ENCODE measurements around the gene GGA1. TPM values are rescaled to one million over a fixed set of nuclear protein-coding genes. Genes with fewer than 3 reads are reported as not detected.

The GGA1 gene
- polyA plus RNA-seq, 4 donors, result 42.8 to 73.2 (median 56.0) TPM

DNA sequence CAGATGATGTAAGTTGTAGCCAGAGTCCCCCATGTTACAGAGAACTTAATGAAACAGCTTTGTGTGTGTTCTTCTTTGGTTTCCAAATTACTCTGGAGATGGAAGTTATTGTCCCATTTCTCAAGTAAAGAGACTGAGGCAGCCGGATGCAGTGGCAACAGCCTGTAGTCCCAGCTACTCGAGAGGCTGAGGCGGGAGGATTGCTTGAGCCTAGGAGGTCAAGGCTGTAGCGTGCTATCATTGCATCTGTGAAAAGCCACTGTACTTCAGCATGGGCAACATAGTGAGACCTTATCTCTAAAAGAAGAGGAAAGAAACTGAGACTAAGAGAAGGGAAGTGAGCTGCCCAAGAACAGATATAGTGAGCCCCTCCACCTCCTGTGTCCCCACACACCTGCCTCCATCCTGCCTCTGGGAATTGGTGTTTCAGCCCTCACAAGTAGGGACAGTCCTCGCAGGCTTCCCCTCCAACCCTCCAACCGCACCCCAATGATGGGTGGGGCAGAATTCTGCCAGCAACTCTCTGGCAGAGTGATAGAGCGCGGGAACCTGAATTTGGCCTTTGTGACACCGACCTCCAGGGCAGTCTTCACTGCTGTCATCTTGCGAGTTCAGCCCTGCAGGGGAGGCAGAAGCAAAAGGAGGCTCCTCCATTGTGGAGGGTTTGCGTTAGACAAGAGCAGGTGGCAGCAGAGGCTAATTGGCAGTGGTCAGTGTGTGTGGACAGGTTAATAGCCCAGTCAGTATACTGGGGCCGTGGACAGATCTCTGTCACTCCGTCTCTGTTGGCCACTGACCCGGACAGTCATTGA is 51.5 kb downstream of the GGA1 start:
- WGBS, 3 donors, result 16 to 49% (median 31%) methylated on average over 14 of the region's 14 CpGs
- Histone ChIP-seq H3K4me3 (ENCODE audit: low read depth in 1 of 3, low read length in 3 of 3) (peak overlapping the region in 2 of 3 donors; percentile 78 to 97), H3K27me3 (ENCODE audit: control insufficient read depth in 3 of 3, insufficient read depth in 3 of 3, low read length in 3 of 3) (no peaks in the 10 kb centered on the region), H3K9me3 (ENCODE audit: control insufficient read depth in 2 of 2, insufficient read depth in 1 of 2, low read depth in 1 of 2, low read length in 1 of 2) (no peaks in the 10 kb centered on the region), H3K27ac (ENCODE audit: low read depth in 1 of 3, low read length in 2 of 3) (peak overlapping the region; percentile 78 to 100 (median 90)), H3K36me3 (ENCODE audit: control insufficient read depth in 3 of 3, insufficient read depth in 2 of 3, low read depth in 1 of 3, low read length in 3 of 3) (peaks cover 0 to 58% (median 2%) of the 10 kb centered on the region in 3 donors), H3K4me1 (ENCODE audit: control insufficient read depth in 3 of 3, insufficient read depth in 2 of 3, low read depth in 1 of 3, low read length in 2 of 3) (peaks cover 7 to 32% (median 8%) of the 10 kb centered on the region in 3 donors)
- FAIRE-seq (no peak), DNase-seq (peak in 1 of 2 donors; percentile 63)

DNA sequence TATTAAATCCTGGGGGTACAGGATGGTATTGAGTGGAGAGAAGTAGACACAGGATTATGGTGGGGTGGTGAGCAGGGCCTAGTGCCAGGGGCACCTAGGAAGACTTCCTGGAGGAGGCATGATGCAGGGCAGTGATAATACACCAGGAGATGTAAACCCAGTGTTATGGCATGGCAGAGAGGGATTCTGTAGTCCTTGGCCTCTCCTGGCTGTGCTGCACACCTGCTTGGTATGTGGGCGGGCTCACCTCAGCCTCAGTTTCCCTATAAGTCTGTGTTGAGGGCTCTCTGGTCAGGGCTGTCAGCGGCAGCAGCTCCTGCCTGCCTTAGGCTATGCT is 52.0 kb downstream of the GGA1 start:
- Histone ChIP-seq H3K27ac (ENCODE audit: low read depth in 1 of 3, low read length in 2 of 3) (peak overlapping the region; percentile 77 to 100 (median 79)), H3K4me1 (ENCODE audit: control insufficient read depth in 3 of 3, insufficient read depth in 2 of 3, low read depth in 1 of 3, low read length in 2 of 3) (peaks cover 2 to 28% (median 7%) of the 10 kb centered on the region in 3 donors)

DNA sequence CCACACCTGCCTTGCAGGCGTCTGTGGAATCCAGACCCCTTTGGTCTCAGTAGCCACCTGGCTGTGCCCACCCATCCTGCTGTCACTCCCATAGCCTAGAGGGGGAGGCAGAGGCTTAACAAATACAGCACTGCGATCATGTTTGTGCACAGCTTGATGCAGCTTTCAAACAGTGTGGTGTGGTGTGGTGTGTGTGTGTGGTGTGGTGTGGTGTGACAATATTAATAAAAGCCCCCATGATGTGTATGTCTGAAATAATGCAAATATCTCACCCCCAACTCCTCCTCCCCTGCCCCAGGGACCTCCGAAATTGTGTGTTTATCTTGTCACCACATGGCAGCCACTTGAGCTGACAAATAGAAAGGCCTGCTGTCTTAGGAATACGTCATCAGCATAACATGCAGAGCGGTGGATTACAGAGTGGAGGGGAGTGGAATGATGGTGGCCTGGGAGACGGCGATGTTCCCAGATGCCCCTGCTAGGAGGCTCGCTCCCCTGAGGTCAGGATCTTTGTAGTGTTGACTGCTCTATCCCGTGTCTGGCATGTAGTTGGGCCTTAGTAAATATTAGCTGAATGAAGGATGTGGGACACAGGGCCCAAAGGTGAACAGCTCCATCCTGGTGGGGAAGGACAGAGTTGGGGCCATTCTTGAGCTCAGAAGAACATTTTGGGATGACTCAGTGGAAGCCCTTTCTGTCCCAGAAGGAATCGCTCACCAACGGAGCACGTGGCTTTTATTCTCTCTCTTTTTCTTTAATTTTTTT is 52.7 kb downstream of the GGA1 start:
- peak in 1 of 2 donors; percentile 64 for DNase-seq
- no peaks in the 10 kb centered on the region for H3K27me3 ChIP-seq (ENCODE audit: control insufficient read depth in 3 of 3, insufficient read depth in 3 of 3, low read length in 3 of 3)
- FAIRE-seq, result no peak
- peaks cover 2 to 26% (median 7%) of the 10 kb centered on the region in 3 donors for H3K4me1 ChIP-seq (ENCODE audit: control insufficient read depth in 3 of 3, insufficient read depth in 2 of 3, low read depth in 1 of 3, low read length in 2 of 3)
- 29 to 43% (median 35%) methylated on average over 12 of the region's 12 CpGs for WGBS, 3 donors
- peak overlapping the region in 1 of 3 donors; percentile 97 for H3K4me3 ChIP-seq (ENCODE audit: low read depth in 1 of 3, low read length in 3 of 3)
- peaks cover 0 to 61% (median 5%) of the 10 kb centered on the region in 3 donors for H3K36me3 ChIP-seq (ENCODE audit: control insufficient read depth in 3 of 3, insufficient read depth in 2 of 3, low read depth in 1 of 3, low read length in 3 of 3)
- peak overlapping the region; percentile 12 to 79 (median 77) for H3K27ac ChIP-seq (ENCODE audit: low read depth in 1 of 3, low read length in 2 of 3)
- H3K9me3 ChIP-seq (ENCODE audit: control insufficient read depth in 2 of 2, insufficient read depth in 1 of 2, low read depth in 1 of 2, low read length in 1 of 2), result no peaks in the 10 kb centered on the region

More for the DNA sequence above, 52.0 kb downstream of the GGA1 start:
- 73 to 81% (median 73%) methylated on average over 2 of the region's 2 CpGs for WGBS, 3 donors
- peak overlapping the region in 1 of 3 donors; percentile 97 for H3K4me3 ChIP-seq (ENCODE audit: low read depth in 1 of 3, low read length in 3 of 3)
- no peak for DNase-seq
- no peaks in the 10 kb centered on the region for H3K9me3 ChIP-seq (ENCODE audit: control insufficient read depth in 2 of 2, insufficient read depth in 1 of 2, low read depth in 1 of 2, low read length in 1 of 2)
- H3K27me3 ChIP-seq (ENCODE audit: control insufficient read depth in 3 of 3, insufficient read depth in 3 of 3, low read length in 3 of 3), result no peaks in the 10 kb centered on the region
- FAIRE-seq, result no peak
- H3K36me3 ChIP-seq (ENCODE audit: control insufficient read depth in 3 of 3, insufficient read depth in 2 of 3, low read depth in 1 of 3, low read length in 3 of 3), result peaks cover 0 to 59% (median 3%) of the 10 kb centered on the region in 3 donors

GRCh38 chr22:37662039-37662438 is 53.4 kb downstream of the GGA1 start:
- no peaks in the 10 kb centered on the region for H3K9me3 ChIP-seq (ENCODE audit: control insufficient read depth in 2 of 2, insufficient read depth in 1 of 2, low read depth in 1 of 2, low read length in 1 of 2)
- FAIRE-seq (no peak), DNase-seq (no peak)
- peak overlapping the region in 2 of 3 donors; percentile 73 to 77 for H3K27ac ChIP-seq (ENCODE audit: low read depth in 1 of 3, low read length in 2 of 3)
- H3K4me3 ChIP-seq (ENCODE audit: low read depth in 1 of 3, low read length in 3 of 3), result no peak overlapping the region
- H3K4me1 ChIP-seq (ENCODE audit: control insufficient read depth in 3 of 3, insufficient read depth in 2 of 3, low read depth in 1 of 3, low read length in 2 of 3), result peaks cover 2 to 26% (median 7%) of the 10 kb centered on the region in 3 donors
- H3K27me3 ChIP-seq (ENCODE audit: control insufficient read depth in 3 of 3, insufficient read depth in 3 of 3, low read length in 3 of 3), result no peaks in the 10 kb centered on the region
- 73 to 82% (median 78%) methylated on average over 5 of the region's 5 CpGs for WGBS, 3 donors
- H3K36me3 ChIP-seq (ENCODE audit: control insufficient read depth in 3 of 3, insufficient read depth in 2 of 3, low read depth in 1 of 3, low read length in 3 of 3), result peaks cover 0 to 64% (median 6%) of the 10 kb centered on the region in 3 donors

GRCh38 chr22:37663521-37664140 is 55.0 kb downstream of the GGA1 start:
- Histone ChIP-seq H3K4me1 (ENCODE audit: control insufficient read depth in 3 of 3, insufficient read depth in 2 of 3, low read depth in 1 of 3, low read length in 2 of 3) (peaks cover 2 to 17% (median 5%) of the 10 kb centered on the region in 3 donors), H3K27ac (ENCODE audit: low read depth in 1 of 3, low read length in 2 of 3) (peak overlapping the region in 1 of 3 donors; percentile 66), H3K9me3 (ENCODE audit: control insufficient read depth in 2 of 2, insufficient read depth in 1 of 2, low read depth in 1 of 2, low read length in 1 of 2) (no peaks in the 10 kb centered on the region), H3K4me3 (ENCODE audit: low read depth in 1 of 3, low read length in 3 of 3) (no peak overlapping the region), H3K36me3 (ENCODE audit: control insufficient read depth in 3 of 3, insufficient read depth in 2 of 3, low read depth in 1 of 3, low read length in 3 of 3) (peaks cover 0 to 72% (median 6%) of the 10 kb centered on the region in 3 donors), H3K27me3 (ENCODE audit: control insufficient read depth in 3 of 3, insufficient read depth in 3 of 3, low read length in 3 of 3) (no peaks in the 10 kb centered on the region)
- no peak for FAIRE-seq
- 66 to 76% (median 72%) methylated on average over 16 of the region's 16 CpGs for WGBS, 3 donors
- no peak for DNase-seq

DNA sequence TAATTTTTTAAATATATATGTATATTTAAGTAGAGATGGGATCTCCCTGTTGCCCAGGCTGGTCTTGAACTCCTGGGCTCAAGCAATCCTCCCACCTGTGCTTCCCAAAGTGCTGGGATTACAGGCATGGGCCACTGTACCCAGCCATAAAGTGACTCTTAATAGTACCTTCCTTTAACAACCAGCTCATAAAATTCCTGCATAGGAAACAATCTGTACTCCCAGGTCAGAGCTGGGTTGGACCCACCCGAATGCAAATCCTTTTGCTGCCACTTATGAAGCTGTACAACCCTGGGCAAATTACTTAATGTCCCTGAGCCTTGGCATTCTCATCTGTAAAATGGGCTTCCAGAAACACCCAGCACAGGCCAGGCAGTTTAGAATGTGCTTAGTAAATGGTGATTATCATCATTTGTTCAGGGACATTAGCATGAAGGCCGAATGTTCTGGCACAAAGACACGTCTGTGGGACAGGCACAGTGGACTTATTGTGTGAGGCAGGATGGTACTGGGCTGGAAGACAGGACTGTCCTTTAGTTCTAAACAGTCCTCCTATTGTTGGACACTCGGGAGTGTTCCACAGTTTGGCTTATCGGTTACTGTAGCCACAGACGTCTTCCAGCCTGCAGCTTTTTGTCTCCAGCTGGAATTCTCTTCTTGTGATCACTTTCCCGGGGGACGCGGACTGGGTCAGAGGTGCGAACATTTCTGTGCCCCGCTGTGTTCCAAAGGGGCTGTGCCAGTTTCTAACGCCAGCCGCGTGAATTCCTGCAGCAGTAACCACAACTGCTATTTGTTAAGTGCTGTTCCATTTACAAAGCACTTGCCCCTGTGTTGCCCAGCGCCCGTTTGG is 55.8 kb downstream of the GGA1 start:
- no peak for FAIRE-seq
- no peak overlapping the region for H3K27ac ChIP-seq (ENCODE audit: low read depth in 1 of 3, low read length in 2 of 3)
- peaks cover 2 to 17% (median 5%) of the 10 kb centered on the region in 3 donors for H3K4me1 ChIP-seq (ENCODE audit: control insufficient read depth in 3 of 3, insufficient read depth in 2 of 3, low read depth in 1 of 3, low read length in 2 of 3)

DNA sequence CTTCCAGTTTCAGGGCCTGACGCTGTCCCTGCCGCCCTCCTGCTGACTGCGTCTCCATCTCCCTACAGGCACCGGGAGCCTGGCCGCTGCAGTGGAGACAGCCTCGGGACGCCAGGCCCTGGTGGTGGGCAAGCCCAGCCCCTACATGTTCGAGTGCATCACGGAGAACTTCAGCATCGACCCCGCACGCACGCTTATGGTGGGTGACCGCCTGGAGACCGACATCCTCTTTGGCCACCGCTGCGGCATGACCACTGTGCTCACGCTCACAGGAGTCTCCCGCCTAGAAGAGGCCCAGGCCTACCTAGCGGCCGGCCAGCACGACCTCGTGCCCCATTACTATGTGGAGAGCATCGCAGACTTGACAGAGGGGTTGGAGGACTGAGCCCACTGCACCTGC is 56.9 kb downstream of the GGA1 start:
- DNase-seq, result no peak
- Histone ChIP-seq H3K36me3 (ENCODE audit: control insufficient read depth in 3 of 3, insufficient read depth in 2 of 3, low read depth in 1 of 3, low read length in 3 of 3) (peaks cover 0 to 68% (median 6%) of the 10 kb centered on the region in 3 donors), H3K9me3 (ENCODE audit: control insufficient read depth in 2 of 2, insufficient read depth in 1 of 2, low read depth in 1 of 2, low read length in 1 of 2) (no peaks in the 10 kb centered on the region), H3K27ac (ENCODE audit: low read depth in 1 of 3, low read length in 2 of 3) (no peak overlapping the region), H3K27me3 (ENCODE audit: control insufficient read depth in 3 of 3, insufficient read depth in 3 of 3, low read length in 3 of 3) (no peaks in the 10 kb centered on the region), H3K4me3 (ENCODE audit: low read depth in 1 of 3, low read length in 3 of 3) (no peak overlapping the region), H3K4me1 (ENCODE audit: control insufficient read depth in 3 of 3, insufficient read depth in 2 of 3, low read depth in 1 of 3, low read length in 2 of 3) (peaks cover 2 to 8% (median 5%) of the 10 kb centered on the region in 3 donors)
- no peak for FAIRE-seq
- WGBS, 3 donors, result 91 to 95% (median 95%) methylated on average over 24 of the region's 24 CpGs

More for the DNA sequence above, 55.8 kb downstream of the GGA1 start:
- Histone ChIP-seq H3K27me3 (ENCODE audit: control insufficient read depth in 3 of 3, insufficient read depth in 3 of 3, low read length in 3 of 3) (no peaks in the 10 kb centered on the region), H3K4me3 (ENCODE audit: low read depth in 1 of 3, low read length in 3 of 3) (no peak overlapping the region), H3K36me3 (ENCODE audit: control insufficient read depth in 3 of 3, insufficient read depth in 2 of 3, low read depth in 1 of 3, low read length in 3 of 3) (peaks cover 0 to 74% (median 6%) of the 10 kb centered on the region in 3 donors), H3K9me3 (ENCODE audit: control insufficient read depth in 2 of 2, insufficient read depth in 1 of 2, low read depth in 1 of 2, low read length in 1 of 2) (no peaks in the 10 kb centered on the region)
- DNase-seq, result peak in 1 of 2 donors; percentile 42
- WGBS, 3 donors, result 57 to 75% (median 71%) methylated on average over 16 of the region's 16 CpGs
